Kidney (tissue), 14 donors: ENCODE data around the gene CRYBG1. TPM values are rescaled to one million over a fixed set of nuclear protein-coding genes. Genes with fewer than 3 reads are reported as not detected.

ENCODE experiments used
- DNase-seq, 5 donors: peaks; one replicate each; pipeline ENCODE4 v3.0.0-alpha.2; 2013 to 2020
- FAIRE-seq: peaks from 2 replicates; lab custom pipeline; 2012; peaks lifted over from hg19 to GRCh38; lab: Jason Lieb, UNC
- H3K27ac ChIP-seq, 2 donors: one replicate each; pipeline ENCODE4 v1.7.0; 2013; ENCODE audit warnings: low read depth in 2 of 2, low read length in 2 of 2, inconsistent platforms in 1 of 2
- H3K27me3 ChIP-seq: one replicate; pipeline ENCODE4 v1.7.1; 2013; ENCODE audit warnings: low read length, inconsistent platforms; ENCODE audit not compliant: control insufficient read depth, insufficient read depth
- H3K36me3 ChIP-seq, 3 donors: one replicate each; pipeline versions ENCODE4 v1.7.0 to v1.7.1; 2013; ENCODE audit warnings: low read length in 3 of 3, control low read depth in 1 of 3, inconsistent platforms in 1 of 3; ENCODE audit not compliant: insufficient read depth in 3 of 3, control insufficient read depth in 2 of 3
- H3K4me1 ChIP-seq, 3 donors: one replicate each; pipeline versions ENCODE4 v1.7.0 to v1.7.1; 2013; ENCODE audit warnings: low read length in 3 of 3, inconsistent platforms in 1 of 3, low read depth in 1 of 3; ENCODE audit not compliant: control insufficient read depth in 2 of 3, insufficient read depth in 2 of 3
- H3K4me3 ChIP-seq, 3 donors: one replicate each; pipeline versions ENCODE4 v1.7.0 to v1.8.1; 2013; ENCODE audit warnings: low read length in 3 of 3, control low read depth in 1 of 3, inconsistent platforms in 1 of 3
- H3K9ac ChIP-seq, 3 donors: one replicate each; pipeline versions ENCODE4 v1.7.0 to v1.7.1; 2013; ENCODE audit warnings: low read length in 3 of 3, control low read depth in 1 of 3, inconsistent platforms in 1 of 3
- H3K9me3 ChIP-seq, 3 donors: one replicate each; pipeline versions ENCODE4 v1.7.0 to v1.7.1; 2013; ENCODE audit warnings: low read length in 3 of 3, control low read depth in 1 of 3, inconsistent platforms in 1 of 3; ENCODE audit not compliant: control insufficient read depth in 2 of 3, insufficient read depth in 1 of 3
- intact Hi-C: fragments of 100-400 bp; cut with DNase I; formaldehyde crosslinking; loops from one replicate; pipeline ENCODE4 v1.11.1; 2022
- polyA plus RNA-seq: library from polyadenylated mRNA; stranded (reverse); fragments of 350-450 nt; fragmentation: Illumina TruSeq; extraction: RNeasy Lipid Tissue Mini Kit (QIAGEN cat#74804); gene quantifications from one replicate; pipeline ENCODE4 v1.2.3, GENCODE V29; 2014; ENCODE audit warnings: low read depth, low replicate concordance; ENCODE audit not compliant: insufficient read depth
- total RNA-seq: library from RNA; stranded (reverse); fragmentation: NEBNext Ultra II Directional; extraction: Animal tissue kit (Norgen Biotek cat#: 25700); gene quantifications from one replicate; pipeline ENCODE4 v1.2.1, GENCODE V29; 2021
- TF ChIP-seq, protein P1 (sequence below): IDR thresholded peaks from 3 replicates; pipeline ENCODE4 v1.5.1; 2012; ENCODE audit warnings: mild to moderate bottlenecking, moderate library complexity, borderline replicate concordance; ENCODE audit not compliant: insufficient read depth; ENCODE audit errors: extremely low read depth
- donor health status: control.
- donor health status: control.
- donor health status: control.
- donor health status: control.
- donor health status: control.
- donor health status: DM: yes; HTN: yes; CAD: no.
- donor health status: Normal renal cell carcinoma (clear cell type).

The CRYBG1 gene
- total and polyA plus RNA-seq, 2 donors from 2014 or later = 7.0 to 32.6 TPM

DNA sequence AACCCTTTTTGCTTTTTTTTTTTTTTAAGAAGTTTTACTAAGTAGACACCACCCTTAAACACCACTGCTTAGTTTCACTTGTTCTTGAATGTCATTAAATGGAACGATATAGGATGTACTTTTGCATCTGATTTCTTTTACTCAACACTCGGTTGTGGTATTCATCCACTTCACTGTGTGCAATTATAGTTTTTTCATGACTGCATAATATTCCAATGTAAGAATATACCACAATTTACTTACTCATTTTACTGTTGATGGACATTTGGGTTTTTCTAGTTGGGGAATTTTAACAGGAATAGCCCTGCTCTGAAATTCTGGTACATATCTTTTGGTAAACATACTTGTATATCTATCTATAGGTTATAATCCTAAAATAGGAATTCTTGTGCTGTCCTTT, 238.9 kb downstream of the CRYBG1 start:
- Histone ChIP-seq H3K4me3 (no peak overlapping the region), H3K27ac (no peak overlapping the region), H3K36me3 (no peaks in the 10 kb centered on the region), H3K27me3 (no peaks in the 10 kb centered on the region), H3K9me3 (no peaks in the 10 kb centered on the region), H3K9ac (no peak overlapping the region), H3K4me1 (no peaks in the 10 kb centered on the region)
- TF ChIP-seq, protein P1, sequence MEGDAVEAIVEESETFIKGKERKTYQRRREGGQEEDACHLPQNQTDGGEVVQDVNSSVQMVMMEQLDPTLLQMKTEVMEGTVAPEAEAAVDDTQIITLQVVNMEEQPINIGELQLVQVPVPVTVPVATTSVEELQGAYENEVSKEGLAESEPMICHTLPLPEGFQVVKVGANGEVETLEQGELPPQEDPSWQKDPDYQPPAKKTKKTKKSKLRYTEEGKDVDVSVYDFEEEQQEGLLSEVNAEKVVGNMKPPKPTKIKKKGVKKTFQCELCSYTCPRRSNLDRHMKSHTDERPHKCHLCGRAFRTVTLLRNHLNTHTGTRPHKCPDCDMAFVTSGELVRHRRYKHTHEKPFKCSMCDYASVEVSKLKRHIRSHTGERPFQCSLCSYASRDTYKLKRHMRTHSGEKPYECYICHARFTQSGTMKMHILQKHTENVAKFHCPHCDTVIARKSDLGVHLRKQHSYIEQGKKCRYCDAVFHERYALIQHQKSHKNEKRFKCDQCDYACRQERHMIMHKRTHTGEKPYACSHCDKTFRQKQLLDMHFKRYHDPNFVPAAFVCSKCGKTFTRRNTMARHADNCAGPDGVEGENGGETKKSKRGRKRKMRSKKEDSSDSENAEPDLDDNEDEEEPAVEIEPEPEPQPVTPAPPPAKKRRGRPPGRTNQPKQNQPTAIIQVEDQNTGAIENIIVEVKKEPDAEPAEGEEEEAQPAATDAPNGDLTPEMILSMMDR = no peak
- DNase-seq = no peak
- no peak for FAIRE-seq
- intact Hi-C loops = no loop called here

DNA sequence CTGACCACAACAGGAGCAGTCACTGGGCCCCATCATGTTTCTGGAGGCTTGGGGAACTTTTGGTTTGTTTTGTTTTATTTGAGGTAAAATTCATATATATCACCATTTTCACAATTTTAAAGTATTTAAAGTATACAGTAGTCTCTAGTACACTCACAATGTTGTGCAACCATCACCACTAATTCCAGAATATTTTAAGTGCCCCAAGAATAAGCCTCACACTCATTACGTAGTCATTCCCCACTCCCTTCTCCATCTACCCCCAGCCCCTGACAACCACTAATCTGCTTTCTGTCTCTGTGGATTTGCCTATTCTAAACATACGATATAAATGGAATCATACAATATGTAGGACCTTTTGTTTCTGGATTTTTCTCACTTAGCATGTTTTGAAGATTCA, 239.8 kb downstream of the CRYBG1 start:
- no peak overlapping the region for H3K27ac ChIP-seq
- intact Hi-C loops = no loop called here
- no peaks in the 10 kb centered on the region for H3K36me3 ChIP-seq
- no peaks in the 10 kb centered on the region for H3K27me3 ChIP-seq
- H3K9me3 ChIP-seq = no peaks in the 10 kb centered on the region
- TF ChIP-seq, protein P1 = no peak
- H3K9ac ChIP-seq = no peak overlapping the region
- no peak overlapping the region for H3K4me3 ChIP-seq
- H3K4me1 ChIP-seq = no peaks in the 10 kb centered on the region
- FAIRE-seq (no peak), DNase-seq (no peak)

DNA sequence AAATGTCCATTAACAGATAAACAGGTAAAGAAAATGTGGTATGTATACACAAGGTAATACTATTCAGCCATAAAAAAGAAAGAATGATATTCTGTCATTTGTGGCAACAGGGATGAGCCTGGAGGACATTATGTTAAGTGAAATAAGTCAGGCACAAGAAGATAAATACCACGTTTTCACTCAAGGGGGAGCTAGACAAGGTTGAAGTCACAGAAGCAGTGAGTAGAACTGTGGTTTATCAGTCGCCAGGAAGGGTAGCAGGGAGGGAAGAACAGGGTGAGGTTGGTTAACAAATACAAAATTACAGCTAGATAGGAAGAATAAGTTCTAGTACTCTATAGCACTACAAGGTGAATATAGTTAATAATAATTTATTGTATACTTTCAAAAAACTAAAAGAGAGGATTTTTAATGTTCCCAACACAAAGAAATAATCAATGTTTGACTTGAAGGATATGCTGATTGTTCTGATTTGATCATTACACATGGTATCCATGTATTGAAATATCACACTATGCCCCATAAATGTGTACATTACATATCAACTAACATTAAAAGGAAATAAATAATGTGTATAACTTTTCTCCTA, 247.7 kb downstream of the CRYBG1 start:
- FAIRE-seq (peak; percentile 93), DNase-seq (peak in 3 of 5 donors; percentile 16 to 65 (median 59))
- H3K27me3 ChIP-seq = no peaks in the 10 kb centered on the region
- TF ChIP-seq, protein P1 = peak; percentile 57
- no peaks in the 10 kb centered on the region for H3K4me1 ChIP-seq
- no peak overlapping the region for H3K9ac ChIP-seq
- intact Hi-C loops = no loop called here
- no peak overlapping the region for H3K4me3 ChIP-seq
- H3K9me3 ChIP-seq = no peaks in the 10 kb centered on the region
- no peak overlapping the region for H3K27ac ChIP-seq
- H3K36me3 ChIP-seq = no peaks in the 10 kb centered on the region

DNA sequence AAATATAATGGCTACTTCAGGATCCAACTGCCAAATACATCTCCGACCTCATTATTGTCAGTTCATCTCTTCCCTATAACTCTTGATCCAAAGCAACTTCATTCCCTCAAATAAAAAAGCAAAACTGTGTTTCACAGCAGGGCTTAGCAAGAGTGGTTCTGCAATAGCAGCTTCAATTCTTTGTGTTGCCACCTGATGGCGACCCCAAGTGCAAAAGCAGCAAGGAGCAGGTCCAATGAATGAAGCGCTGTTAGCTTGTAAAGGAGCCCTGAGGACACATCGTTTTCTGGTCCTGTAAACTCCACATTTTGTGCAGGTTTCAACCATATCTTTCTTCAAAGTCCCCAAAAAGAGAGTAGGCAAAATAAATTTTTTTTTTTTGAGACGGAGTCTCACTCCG, 249.2 kb downstream of the CRYBG1 start:
- intact Hi-C loops = no loop called here
- H3K9ac ChIP-seq = no peak overlapping the region
- TF ChIP-seq, protein P1 = peak; percentile 37
- no peaks in the 10 kb centered on the region for H3K27me3 ChIP-seq
- H3K9me3 ChIP-seq = no peaks in the 10 kb centered on the region
- FAIRE-seq (no peak), DNase-seq (peak in 4 of 5 donors; percentile 55 to 72 (median 57))
- no peaks in the 10 kb centered on the region for H3K4me1 ChIP-seq
- H3K4me3 ChIP-seq = no peak overlapping the region
- H3K36me3 ChIP-seq = no peaks in the 10 kb centered on the region
- H3K27ac ChIP-seq = no peak overlapping the region
